CD4-positive, alpha-beta T cell treated with Interleukin-4 for 4 hours (primary cell): ENCODE measurements around the gene PPP2R5E.

Experiments
- DNase-seq: peaks from one replicate; pipeline ENCODE4 v3.0.0-alpha.2; 2020

PPP2R5E gene

DNA sequence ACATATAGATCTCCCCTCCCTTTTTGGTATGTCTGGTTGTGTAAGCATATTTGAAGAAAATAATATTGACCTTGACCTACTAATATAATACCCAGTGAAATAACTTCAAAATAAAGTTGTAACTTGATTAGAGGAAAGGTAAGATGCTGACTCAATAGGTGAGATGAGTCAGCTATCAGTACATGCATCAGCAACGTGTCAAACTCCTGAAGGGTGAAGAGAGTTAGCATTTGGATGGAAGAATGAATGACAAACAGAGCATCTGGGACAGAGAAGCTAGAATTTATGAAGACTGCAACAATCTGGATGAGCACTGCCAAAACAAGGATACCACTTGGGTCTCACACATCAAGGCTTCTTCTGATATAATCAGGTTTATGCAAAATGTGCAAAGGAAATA, 74.9 kb downstream of the PPP2R5E start:
- DNase-seq, result no peak

DNA sequence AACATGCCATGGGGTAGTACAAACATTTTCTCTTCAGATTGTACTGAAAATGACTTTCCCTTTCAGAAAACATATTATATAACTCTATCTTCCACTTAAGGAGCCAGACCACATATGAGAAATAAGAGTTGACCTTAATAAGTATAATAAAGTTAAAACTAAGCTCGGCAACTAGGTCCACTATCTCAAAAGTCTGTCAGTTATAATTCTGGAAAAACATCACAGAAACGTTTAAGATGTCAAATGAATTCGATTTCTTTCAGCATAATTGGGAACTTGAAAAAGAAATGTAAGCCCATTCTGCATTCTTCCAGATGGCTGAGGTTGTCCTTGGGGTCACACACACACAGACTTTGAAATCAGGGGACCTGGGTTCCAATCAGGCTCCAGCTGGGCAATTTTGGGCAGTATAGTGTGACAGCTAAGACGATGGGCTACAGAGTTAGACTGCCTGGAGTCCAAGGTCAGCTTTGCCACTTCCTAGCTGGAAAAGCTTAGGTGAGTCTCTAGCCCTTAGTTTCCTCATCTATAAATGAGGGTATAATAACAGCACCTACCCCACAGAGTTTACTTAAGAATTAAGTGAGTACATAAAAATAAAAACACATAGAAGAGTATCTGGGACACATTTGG, 75.6 kb downstream of the PPP2R5E start:
- no peak for DNase-seq

DNA sequence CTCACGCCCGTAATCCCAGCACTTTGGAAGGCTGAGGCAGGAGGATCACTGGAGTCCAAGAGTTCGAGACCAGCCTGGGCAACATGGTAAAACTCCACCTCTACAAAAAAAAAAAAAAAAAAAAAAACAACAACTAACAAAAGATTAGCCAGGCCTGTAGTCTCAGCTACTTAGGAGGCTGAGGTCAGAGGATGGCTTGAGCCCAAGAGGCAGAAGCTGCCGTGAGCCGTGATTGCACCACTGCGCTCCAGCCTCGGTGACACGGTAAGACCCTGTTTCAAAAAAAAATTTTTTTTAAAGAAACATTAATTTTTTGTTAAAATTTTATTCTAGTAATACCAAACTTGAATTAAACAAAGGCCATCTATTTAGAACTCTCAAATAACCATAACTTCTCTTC, 77.8 kb downstream of the PPP2R5E start:
- no peak for DNase-seq

DNA sequence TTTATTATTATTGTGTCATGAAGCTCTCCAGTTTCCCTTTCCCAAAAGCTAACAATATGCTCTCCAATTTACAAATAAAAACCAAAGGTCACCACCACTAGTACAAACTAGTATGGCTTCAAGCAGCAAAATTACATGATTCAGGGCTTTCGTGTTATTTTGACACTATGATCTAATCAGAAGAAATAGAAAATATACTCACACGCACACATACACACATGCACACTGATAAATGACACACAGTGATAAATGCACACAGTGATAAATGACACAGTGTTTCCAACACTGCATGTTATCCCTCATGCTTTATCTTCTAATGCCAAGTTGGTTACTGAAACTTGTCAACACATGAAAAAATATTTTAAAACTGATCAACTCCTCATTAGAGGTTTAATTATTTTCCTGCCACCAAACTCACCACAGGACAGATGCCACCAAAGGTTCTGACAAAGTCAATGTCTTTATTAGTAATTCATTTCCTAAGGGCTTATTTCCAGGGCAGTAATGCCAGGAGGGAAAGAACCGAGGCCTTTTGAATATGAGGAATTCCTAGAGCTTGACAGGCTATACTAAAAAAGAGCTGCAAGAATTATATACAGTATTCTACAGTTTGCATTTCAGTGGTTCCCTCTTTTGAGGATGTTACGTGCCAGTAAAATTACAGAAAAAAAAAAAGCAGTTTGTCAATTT, 82.4 kb downstream of the PPP2R5E start:
- DNase-seq, result no peak

DNA sequence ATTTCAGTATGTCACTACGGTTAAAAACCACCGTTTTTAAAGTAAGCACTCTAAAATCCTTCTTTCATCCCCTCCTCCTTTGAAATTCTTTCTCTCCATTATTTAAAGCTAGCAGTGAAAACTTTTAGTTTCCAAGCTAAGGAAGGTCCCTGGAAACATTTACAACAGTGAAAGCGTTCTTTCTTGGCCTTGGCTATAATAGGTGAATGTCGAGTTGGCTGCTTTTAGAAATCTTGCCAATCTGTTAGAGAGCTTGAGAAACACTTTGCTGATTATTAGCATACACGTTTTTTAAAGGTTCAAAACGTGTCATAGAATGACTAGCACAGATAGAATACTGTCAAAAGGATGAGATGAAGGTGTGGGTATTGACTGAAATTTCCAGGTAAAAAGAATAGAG, 83.4 kb downstream of the PPP2R5E start:
- no peak for DNase-seq

DNA sequence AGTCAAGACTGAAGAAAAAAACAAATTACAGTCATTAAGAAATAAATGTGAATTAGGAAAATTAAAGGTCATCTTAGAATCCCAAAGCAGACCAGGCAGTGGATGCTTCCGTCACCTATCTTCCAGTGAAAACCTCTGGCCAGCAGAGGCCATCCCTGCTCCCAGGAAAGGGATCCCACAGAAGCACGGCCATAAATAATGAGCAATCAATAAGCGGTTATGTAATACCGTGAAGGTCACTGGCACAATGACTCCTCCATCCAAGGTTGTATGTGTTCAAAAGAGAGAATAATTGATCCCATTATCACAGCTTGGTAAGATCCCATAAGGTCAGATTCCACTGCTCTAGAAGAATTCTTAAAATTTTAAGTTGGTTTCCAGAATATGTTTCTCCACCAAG, 85.7 kb downstream of the PPP2R5E start:
- no peak for DNase-seq

DNA sequence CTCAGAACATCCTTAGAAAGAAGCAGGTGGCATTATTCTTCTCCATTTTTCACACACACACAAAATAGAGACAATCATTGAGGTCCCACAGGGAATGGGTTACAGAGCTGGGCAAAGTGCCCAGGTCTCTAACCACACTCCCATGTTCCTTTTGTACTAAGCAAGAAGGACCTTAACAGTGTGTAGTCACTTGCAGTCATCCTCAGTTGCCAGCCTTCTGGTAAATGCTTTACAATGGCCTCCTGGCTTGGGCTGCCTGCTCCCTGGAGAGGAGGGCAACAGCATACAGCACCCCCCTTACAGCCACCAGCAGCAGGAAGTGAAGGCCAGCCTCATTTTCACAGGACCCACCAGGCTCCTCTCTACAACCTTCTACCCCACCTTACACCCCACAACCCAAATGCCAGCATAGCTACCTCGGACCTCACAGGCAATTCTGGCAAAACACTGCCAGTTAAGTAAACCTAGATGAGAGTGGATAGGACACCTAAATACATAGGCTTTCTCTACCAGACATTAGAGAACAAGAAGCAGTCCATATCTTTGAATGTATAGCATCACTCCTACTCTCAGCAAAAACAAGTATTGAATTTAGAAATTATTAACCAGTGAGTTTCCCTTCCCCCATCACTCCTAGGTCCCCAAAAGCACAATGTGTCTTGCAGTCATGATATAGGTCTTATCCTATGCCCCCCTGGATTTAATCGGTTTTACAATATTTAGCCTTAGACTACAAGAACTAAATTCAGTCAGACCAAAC, 88.1 kb downstream of the PPP2R5E start:
- DNase-seq, result no peak

DNA sequence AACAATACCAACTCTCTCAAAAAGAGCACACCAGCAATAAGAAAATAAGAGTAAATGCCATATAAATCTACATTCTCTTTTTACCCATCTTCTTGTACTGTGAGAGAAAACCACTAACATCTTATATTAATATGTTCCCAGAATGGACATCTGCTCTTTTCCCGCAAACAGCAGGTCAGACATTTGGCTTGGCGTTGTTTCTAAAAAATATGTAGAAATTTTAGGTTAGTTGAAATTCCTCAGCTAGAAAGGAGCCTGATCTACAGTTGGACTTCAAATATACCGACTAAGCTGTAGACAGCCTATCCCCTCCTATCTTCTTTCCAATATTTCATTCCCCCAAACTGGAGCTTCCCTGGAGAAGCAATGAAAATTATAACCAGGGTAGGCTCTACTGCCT, 88.7 kb downstream of the PPP2R5E start:
- no peak for DNase-seq

DNA sequence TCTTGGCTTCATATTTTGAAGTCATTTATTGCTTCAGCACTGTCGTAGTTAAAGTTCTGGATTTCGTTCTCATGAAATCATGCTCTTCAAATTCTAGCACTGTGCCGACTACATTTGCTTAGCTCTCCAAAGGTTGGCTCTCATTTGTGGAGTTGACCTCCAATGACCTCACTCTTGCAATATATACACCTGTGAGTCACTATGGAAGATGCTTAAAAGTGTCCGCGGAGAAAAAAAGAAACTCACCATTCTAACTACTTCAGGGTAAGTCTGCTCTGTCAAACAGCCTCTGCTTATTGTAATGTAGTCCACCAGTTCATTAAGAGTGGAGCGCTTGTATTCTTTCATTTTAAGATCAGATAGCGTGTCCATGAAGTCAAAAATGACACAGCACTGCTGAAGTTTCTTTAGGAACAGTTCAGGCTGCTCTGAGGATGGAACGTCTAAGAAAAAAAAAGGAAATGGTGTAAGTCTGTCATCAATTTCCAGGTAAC, 89.7 kb downstream of the PPP2R5E start:
- DNase-seq, result no peak

DNA sequence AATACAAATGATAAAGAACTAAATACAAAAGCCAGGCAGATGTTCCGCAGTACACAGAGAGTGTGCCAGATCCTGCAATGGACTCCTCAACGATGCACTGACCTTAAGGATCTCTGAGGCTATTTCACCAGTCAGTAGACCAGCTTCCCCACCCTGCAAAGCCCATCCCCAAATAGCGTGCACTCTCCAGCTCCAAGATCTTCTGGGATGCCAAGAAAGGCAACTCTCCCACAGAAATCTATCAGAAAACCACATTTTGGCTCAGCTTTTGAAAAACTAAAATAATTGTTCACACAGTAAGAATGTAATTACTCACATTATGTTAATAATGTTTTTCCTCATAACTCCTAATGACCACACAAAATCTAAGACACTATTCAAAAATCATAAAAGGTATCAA, 90.4 kb downstream of the PPP2R5E start:
- DNase-seq, result no peak

DNA sequence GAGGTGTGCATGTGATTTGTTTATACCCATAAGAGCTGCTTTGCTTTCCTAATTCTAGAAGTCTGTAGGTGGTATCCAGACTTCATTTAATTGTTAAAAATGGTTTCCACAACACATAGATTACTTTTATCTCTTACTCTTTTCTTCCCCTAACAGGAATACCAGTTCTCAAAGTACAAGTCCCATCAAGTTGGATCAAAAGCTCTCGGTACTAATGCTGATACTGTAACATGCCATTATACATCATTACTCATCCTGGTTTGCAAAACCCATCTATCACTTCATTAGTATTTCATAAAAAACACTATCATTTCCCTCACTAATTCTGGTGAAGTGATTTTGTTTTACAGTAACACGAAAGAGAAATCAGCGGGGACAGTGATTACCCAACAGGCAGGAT, 94.3 kb downstream of the PPP2R5E start:
- DNase-seq, result no peak

DNA sequence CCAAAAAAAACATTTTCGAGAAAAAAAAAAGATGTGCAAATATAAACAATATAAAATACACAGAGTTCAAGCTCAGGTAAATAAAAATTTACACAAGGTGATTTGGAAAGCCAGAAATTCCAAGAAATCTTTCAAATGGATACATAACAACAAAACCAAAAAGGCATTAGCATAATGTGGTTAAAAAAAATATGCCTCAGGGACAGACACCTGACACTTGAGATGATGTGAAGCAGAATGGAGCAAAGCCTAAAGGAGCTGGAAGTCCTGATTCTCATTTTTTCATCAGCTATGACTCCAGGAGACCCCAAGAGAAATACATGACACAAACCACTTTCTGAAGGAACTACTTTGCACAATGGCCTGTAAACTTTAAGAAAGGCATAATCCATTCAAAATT, 98.6 kb downstream of the PPP2R5E start:
- DNase-seq, result no peak

DNA sequence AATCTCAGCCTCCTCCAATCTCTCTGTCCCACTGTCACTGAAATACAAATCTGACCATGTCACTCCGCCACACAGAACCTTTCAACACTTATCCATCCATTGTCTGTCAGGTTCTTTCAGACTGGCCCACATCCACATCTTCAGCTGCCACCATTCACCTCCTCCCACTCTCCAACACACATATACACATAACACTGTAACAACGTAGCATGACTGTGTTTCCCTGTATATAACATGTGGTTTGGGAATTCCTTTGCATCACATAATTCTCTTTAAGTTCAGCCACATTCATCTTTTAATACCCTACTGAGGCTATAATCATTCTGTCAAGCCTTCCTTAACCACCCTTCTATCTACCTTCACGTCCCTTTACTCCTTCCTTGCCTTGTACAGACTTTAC, 99.2 kb downstream of the PPP2R5E start:
- no peak for DNase-seq

DNA sequence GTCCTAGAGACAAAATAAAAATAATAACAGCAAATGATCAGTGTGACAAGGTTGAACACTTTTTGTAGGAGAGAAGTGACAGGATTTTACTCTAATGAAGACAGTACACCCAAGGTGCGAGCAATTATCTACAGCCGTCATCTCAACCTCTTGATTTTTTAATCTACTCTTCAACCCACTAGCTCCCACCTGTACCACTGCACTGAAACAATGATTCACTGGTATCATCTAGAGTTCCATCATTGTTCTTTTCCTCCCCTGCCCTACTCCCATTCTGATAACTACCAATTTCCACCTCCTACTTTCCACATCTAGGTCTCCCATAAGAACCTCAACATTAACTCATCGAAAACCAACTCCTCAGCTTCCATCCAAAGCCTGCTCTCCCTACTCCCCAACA, 99.8 kb downstream of the PPP2R5E start:
- DNase-seq, result no peak

DNA sequence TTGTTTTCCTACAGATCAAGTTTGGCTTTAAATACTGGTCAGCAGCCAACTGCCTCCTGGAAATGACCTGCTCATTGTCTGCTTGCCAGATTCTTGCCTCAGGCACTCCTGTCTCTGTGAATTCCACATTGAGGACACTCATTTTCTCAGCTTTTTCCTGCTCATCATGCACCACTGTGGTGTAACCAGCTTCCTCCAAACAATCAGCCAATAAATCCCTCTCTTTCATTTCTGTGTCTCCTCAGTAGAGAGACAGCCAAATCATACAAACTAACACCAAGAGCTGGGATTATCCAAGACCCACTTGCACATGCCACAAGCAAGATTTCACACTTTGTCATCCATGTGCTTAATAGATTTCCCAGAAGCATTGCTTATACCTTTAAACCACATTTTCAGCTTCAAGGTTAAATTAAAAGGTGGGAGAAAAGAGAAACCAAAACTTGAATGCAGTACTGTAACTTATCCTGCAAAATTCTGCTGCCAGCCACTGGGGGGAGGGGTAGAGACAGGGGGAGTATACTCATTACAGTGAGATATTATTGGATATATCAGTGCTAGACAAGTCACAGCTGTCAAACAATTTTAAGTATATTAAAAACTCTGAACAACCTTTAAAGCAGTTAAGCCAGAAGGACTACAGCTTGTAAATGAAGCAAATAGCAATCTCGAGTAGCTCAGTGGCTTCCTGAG, 105.0 kb downstream of the PPP2R5E start:
- peak; percentile 34 for DNase-seq

DNA sequence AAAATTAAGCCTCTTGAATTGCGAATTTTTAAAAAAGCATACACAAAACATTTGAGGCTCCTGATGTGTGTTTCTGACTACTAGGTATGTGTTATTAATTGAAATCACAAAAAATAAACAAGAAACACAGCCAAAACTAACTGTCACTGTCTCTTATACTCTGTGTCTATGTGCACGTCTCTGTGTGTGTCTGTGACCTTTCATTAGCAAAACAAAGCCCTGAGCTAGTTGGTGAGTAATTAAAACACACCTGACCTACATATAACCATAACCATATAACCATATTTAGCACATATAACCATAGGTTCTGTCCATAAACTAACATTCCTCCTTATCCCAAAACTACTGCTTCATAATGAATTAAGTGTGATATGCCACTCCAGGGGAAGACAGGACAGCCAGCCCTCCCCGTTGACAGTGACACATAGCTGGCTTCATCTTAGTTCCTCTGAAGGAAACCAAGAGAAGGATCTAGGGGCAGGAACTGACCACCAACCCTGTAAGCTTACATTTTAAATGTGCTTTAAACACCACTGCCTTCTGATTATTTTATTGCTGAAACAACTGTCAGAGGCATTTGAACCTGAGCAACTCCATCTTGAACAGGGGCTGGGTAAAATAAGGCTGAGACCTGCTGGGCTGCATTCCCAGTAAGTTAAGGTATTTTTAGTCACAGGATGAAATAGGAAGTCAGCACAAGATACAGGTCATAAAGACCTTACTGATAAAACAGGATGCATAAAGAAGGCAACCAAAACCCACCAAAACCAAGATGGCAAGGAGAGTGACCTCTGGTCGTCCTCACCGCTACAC, 106.7 kb downstream of the PPP2R5E start:
- no peak for DNase-seq

DNA sequence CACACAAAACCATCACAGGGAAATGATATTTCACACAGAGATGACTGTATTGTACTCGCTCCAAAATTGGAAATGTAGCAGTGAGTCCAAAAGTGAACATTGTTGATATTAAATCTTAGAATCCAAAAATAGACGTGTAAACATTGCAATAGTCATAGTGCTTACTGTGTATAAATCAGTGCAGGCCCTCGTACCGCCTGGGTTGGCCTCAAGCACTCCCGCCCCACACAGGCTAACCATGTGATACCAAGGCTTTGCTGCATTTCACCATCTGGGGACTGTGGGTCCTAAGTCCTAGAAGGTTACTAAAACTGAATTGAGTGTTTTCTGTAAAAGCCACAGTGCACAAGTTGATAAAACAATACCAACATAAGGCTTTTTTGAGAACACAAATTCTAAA, 107.3 kb downstream of the PPP2R5E start:
- no peak for DNase-seq

DNA sequence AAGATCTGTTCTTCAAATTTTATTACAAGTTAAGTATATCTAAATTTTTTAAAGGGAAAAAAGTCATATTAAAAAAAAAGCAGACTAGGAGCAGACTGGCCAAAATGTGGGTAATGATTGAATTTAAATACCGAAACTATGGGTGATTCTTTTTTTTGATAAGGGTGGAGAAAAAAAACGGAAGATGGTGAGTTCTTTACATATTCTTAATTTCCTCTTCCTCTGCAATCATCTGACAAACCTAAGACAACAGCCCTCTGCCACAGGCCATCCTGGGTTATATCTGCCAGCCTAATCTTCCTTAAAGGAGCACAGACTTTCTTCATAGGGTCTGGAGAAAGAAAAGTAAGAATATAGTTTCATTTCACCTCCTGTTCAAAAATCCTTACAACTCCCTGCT, 108.0 kb downstream of the PPP2R5E start:
- no peak for DNase-seq

DNA sequence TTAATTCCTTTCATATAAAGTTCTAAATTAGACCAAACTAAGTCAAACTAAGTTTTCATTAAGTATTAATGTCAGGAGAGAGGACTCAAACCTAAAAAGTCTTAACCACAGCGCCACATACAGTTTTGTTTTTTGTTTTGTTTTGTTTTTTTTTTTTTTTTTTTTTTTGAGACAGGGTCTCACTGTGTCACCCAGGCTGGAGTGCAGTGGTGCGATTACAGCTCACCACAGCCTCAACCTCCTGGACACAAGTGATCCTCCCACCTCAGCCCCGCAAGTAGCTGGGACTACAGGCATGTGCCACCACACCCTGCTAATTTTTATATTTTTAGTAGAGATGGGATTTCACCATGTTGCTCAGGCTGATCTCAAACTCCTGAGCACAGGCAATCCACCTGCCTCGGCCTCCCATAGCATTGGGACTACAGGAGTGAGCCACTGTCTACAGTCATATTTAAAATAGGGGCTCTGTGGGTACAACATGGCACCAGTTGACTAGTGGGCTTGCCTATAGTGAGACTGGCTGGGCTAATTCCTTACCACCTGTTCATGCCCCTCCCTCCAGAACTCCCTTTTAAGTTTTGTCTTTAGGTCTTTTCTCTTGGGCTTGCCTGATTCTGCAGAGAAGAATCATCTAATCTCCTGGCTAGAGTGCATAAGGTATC, 110.2 kb downstream of the PPP2R5E start:
- DNase-seq, result no peak

DNA sequence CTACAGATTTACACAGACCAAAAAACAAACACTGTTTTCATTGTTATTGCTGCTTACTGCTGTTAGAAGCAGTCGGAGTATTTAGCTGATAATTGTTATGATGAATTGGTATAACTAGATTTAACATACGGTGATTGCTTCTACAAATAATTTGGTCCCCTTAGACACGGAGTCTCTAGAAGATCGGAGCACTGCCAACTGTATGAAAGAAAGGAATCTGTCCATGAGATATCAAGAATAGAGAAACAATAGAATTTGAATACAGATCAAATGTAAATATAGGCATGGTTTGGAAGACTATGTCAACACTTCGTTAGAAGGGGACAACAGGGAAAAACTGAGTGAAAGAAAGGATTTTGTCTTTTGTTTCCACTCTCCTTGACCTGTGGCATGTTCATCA, 110.9 kb downstream of the PPP2R5E start:
- no peak for DNase-seq

DNA sequence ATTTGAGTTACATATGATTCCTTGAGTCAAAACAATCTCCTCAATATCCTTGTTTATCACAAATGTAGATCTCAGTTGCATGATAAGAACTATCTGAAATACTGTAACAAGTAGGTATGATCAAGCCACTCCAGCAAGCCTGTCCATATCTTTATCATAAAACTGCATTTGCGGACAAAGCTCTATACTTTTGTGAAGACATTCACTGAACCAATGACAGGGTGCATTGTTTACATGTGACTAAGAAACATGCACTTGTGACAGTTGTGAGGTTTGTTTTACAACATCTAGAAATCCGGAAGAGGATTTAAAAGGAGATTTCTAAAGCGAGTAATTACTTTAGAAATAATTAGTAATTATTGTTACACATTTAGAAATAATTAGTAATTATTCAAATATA, 111.7 kb downstream of the PPP2R5E start:
- no peak for DNase-seq

DNA sequence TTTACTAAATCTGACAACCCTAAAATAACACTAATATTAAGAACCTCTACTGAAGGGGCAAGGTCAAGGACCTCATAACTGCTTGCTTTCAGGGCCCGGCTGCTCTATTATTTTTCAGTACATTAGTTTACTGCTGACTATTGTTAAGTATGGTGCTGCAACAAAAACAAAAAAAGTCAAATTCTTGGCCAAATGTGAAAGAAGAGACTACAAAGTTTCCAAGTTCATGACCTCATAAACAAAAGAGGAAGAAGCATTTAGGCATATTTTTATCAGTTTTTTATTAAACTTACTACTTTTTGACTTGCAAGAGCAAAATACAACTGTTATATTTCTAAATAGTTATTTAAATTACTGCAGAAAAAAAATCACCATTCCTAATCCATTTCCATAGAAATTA, 114.7 kb downstream of the PPP2R5E start:
- DNase-seq, result no peak
